Stimulated activated CD4-positive, alpha-beta T cell treated with anti-CD3 and anti-CD28 coated beads, Interleukin-15, amount 100 ng/mL, for 48 hours (primary cell): Measurements from ENCODE around the gene LDLRAD4.

Experiments
- DNase-seq, 2 donors: peaks; one replicate each; pipeline ENCODE4 v3.0.0-alpha.2; 2020; ENCODE audit warnings: low read depth in 2 of 2

Gene LDLRAD4

GRCh38 chr18:13447621-13448334 is 229.2 kb downstream of the LDLRAD4 start:
- DNase-seq, result no peak

GRCh38 chr18:13448335-13448795 is 229.8 kb downstream of the LDLRAD4 start:
- DNase-seq, result no peak

- no peak for DNase-seq
These were observed 231.1 kb downstream of the LDLRAD4 start for GRCh38 chr18:13449651-13450050.

- no peak for DNase-seq
These were observed 232.0 kb downstream of the LDLRAD4 start for GRCh38 chr18:13450289-13451212.

- DNase-seq, result no peak
These were observed 232.6 kb downstream of the LDLRAD4 start for GRCh38 chr18:13451213-13451540.

- DNase-seq, result no peak
These were observed 233.3 kb downstream of the LDLRAD4 start for GRCh38 chr18:13451661-13452387.

- DNase-seq, result no peak
These were observed 233.8 kb downstream of the LDLRAD4 start for GRCh38 chr18:13452388-13452811.

GRCh38 chr18:13452871-13453680 is 234.5 kb downstream of the LDLRAD4 start:
- no peak for DNase-seq

- DNase-seq, result no peak
These were observed 235.2 kb downstream of the LDLRAD4 start for GRCh38 chr18:13453714-13454113.

GRCh38 chr18:13454363-13455150 is 236.0 kb downstream of the LDLRAD4 start:
- DNase-seq, result no peak

GRCh38 chr18:13455471-13455870 is 236.9 kb downstream of the LDLRAD4 start:
- no peak for DNase-seq

- peak; percentile 37 to 46 for DNase-seq
These were observed 237.5 kb downstream of the LDLRAD4 start for GRCh38 chr18:13455960-13456481.

GRCh38 chr18:13456736-13457271 is 238.2 kb downstream of the LDLRAD4 start:
- no peak for DNase-seq

- no peak for DNase-seq
These were observed 238.8 kb downstream of the LDLRAD4 start for GRCh38 chr18:13457327-13457726.

GRCh38 chr18:13460946-13461345 is 242.4 kb downstream of the LDLRAD4 start:
- DNase-seq, result no peak

GRCh38 chr18:13461469-13461868 is 242.9 kb downstream of the LDLRAD4 start:
- no peak for DNase-seq

GRCh38 chr18:13461936-13462335 is 243.4 kb downstream of the LDLRAD4 start:
- no peak for DNase-seq

- DNase-seq, result no peak
These were observed 244.1 kb downstream of the LDLRAD4 start for GRCh38 chr18:13462686-13463085.

GRCh38 chr18:13463526-13464210 is 245.1 kb downstream of the LDLRAD4 start:
- peak in 1 of 2 donors; percentile 17 for DNase-seq
